ENCODE results near the gene TF. TPM values are rescaled to one million over a fixed set of nuclear protein-coding genes. Genes with fewer than 3 reads are reported as not detected.

Gene TF
- total and polyA plus RNA-seq, 2 of the 8 experiments (the other 6 are each of a cell fraction or from before 2014, with no cell fraction given), result 0.02 to 0.26 TPM

DNA sequence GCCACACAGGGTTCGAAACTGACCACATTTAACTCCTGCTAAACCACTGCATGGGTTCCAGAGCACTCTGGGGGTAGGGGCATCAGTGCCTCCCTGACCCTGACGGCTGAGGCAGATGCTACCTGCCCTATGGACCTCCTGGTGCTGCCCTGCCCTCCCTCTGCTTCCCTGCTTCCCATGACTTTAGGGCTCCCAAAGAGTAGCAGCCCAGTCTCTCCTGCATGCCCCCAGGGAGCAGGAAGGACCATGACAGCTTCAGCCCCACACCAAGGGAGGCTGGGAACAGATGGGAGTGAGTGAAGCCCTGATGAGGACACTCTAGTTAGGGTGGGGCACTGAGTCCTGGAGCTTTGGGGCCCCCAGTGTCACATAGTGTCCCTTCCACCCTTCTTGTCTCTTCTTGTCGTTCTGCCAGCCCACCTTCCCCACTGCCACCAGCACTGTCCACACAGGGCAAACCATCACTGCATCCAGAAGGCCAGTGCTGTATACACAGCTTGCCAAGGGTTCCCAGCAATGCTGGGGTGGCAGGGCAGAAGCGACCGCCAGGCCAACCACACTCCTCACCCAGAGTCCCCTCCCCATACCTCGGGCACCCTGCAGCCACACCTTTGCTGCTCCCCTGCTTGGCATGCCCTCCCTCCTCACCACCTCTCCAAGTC, 90.4 kb downstream of the TF start (continued):
- no peak for TF ChIP-seq SIN3A (conservative IDR thresholded peaks at IDR 0.05 in 1 of 2, IDR thresholded peaks at IDR 0.05 in 1 of 2; ENCODE audit: low read depth in 1 of 2, low read length in 2 of 2)
